Fibroblast of upper back skin (primary cell): Measurements from ENCODE around the gene MCL1.
"Not testable (repeated sequence)": the region's sequence is repeated elsewhere in the genome, so short reads cannot be mapped to it uniquely, and the experiment has no call there.

ENCODE experiments used
- DNase-seq: peaks from one replicate; pipeline ENCODE4 v3.0.0-alpha.2; 2013

MCL1 gene

GRCh38 chr1:150579110-150579944 lies at the start of gene MCL1:
TSS of gene MCL1 (minus strand) at chr1:150579610. CDS start at chr1:150579530, 80 bp downstream.
- DNase-seq = peak; percentile 97

- no peak for DNase-seq
Measured at GRCh38 chr1:150628766-150629114, 49.3 kb upstream of the MCL1 start.

GRCh38 chr1:150627826-150628410 lies 48.5 kb upstream of the MCL1 start:
- DNase-seq = no peak

- no peak for DNase-seq
Measured at GRCh38 chr1:150626150-150626549, 46.7 kb upstream of the MCL1 start.

- not testable (repeated sequence) for DNase-seq
Measured at GRCh38 chr1:150624546-150624945, 45.1 kb upstream of the MCL1 start.

- not testable (repeated sequence) for DNase-seq
Measured at GRCh38 chr1:150624134-150624533, 44.7 kb upstream of the MCL1 start.

GRCh38 chr1:150622303-150622975 lies 43.0 kb upstream of the MCL1 start:
- DNase-seq = no peak

- DNase-seq = peak; percentile 64
Measured at GRCh38 chr1:150621497-150622302, 42.3 kb upstream of the MCL1 start.

GRCh38 chr1:150620919-150621318 lies 41.5 kb upstream of the MCL1 start:
- no peak for DNase-seq

GRCh38 chr1:150619576-150620509 lies 40.4 kb upstream of the MCL1 start:
- peak; percentile 72 for DNase-seq

- no peak for DNase-seq
Measured at GRCh38 chr1:150615346-150616201, 36.2 kb upstream of the MCL1 start.

GRCh38 chr1:150613061-150613920 lies 33.9 kb upstream of the MCL1 start:
- peak; percentile 68 for DNase-seq

GRCh38 chr1:150612014-150612345 lies 32.6 kb upstream of the MCL1 start:
- no peak for DNase-seq

GRCh38 chr1:150610576-150610975 lies 31.2 kb upstream of the MCL1 start:
- DNase-seq = no peak

- DNase-seq = peak; percentile 11
Measured at GRCh38 chr1:150609732-150610131, 30.3 kb upstream of the MCL1 start.

- no peak for DNase-seq
Measured at GRCh38 chr1:150606463-150607142, 27.2 kb upstream of the MCL1 start.

- DNase-seq = not testable (repeated sequence)
Measured at GRCh38 chr1:150605451-150605731, 26.0 kb upstream of the MCL1 start.

GRCh38 chr1:150604226-150604588 lies 24.8 kb upstream of the MCL1 start:
- DNase-seq = no peak

GRCh38 chr1:150603711-150604110 lies 24.3 kb upstream of the MCL1 start:
- no peak for DNase-seq

- DNase-seq = not testable (repeated sequence)
Measured at GRCh38 chr1:150602372-150602771, 23.0 kb upstream of the MCL1 start.
